ENCODE measurements around the gene PTH1R.

The PTH1R gene

DNA sequence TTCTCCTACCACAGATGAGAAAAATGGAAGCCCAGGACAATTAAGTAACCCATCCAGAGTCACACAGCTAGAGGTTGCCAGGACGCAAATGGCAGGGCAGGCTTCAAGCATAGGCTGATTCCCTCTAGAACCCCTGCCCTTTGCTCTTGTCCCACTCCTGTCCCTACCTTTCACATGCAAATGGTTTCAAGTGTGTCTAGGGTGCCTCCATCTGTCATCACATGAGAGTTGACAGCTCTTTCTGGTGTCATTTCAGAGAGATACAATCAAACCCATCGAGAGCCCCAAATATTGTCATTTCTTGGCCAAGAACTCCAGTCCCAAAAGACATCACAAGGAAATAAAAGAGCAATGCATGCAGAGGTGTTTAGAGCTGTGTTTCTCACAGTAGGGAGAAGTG, 75.3 kb downstream of the PTH1R start:
- no peak for DNase-seq
- TF ChIP-seq, protein P1, sequence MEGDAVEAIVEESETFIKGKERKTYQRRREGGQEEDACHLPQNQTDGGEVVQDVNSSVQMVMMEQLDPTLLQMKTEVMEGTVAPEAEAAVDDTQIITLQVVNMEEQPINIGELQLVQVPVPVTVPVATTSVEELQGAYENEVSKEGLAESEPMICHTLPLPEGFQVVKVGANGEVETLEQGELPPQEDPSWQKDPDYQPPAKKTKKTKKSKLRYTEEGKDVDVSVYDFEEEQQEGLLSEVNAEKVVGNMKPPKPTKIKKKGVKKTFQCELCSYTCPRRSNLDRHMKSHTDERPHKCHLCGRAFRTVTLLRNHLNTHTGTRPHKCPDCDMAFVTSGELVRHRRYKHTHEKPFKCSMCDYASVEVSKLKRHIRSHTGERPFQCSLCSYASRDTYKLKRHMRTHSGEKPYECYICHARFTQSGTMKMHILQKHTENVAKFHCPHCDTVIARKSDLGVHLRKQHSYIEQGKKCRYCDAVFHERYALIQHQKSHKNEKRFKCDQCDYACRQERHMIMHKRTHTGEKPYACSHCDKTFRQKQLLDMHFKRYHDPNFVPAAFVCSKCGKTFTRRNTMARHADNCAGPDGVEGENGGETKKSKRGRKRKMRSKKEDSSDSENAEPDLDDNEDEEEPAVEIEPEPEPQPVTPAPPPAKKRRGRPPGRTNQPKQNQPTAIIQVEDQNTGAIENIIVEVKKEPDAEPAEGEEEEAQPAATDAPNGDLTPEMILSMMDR (IDR thresholded peaks at IDR 0.05; ENCODE audit: borderline replicate concordance, extremely low read depth, low read length, poor library complexity, severe bottlenecking): no peak
- no peak for TF ChIP-seq EZH2 (IDR thresholded peaks at IDR 0.05; ENCODE audit: borderline replicate concordance, low read depth, low read length, severe bottlenecking)
- Histone ChIP-seq H3K27ac (ENCODE audit: low read length) (peak overlapping the region; percentile 88), H3K9ac (ENCODE audit: low read depth, low read length) (peak overlapping the region; percentile 28), H4K20me1 (ENCODE audit: insufficient read depth, low read length) (peaks cover 60% of the 10 kb centered on the region), H2AFZ (ENCODE audit: low read depth, low read length) (no peak overlapping the region), H3K36me3 (ENCODE audit: insufficient read depth, low read length) (peaks cover 18% of the 10 kb centered on the region), H3K4me3 (ENCODE audit: low read depth in 1 of 2, low read length in 2 of 2) (peak overlapping the region in 1 of 2 experiments; percentile 36; a peak in 2 of 4 replicates), H3K27me3 (ENCODE audit: insufficient read depth, low read length, poor library complexity) (no peaks in the 10 kb centered on the region), H3K4me1 (ENCODE audit: insufficient read depth, low read length) (peaks cover 90% of the 10 kb centered on the region), H3K79me2 (ENCODE audit: insufficient read depth, low read length) (peaks cover 97% of the 10 kb centered on the region), H3K9me3 (ENCODE audit: insufficient read depth, low read length, severe bottlenecking) (no peaks in the 10 kb centered on the region), H3K4me2 (ENCODE audit: insufficient read depth, low read length) (peak overlapping the region; percentile 58)
- no peak for ATAC-seq (ENCODE audit: insufficient read depth, low read depth)
